ENCODE data around the gene HYOU1.

Gene HYOU1

DNA sequence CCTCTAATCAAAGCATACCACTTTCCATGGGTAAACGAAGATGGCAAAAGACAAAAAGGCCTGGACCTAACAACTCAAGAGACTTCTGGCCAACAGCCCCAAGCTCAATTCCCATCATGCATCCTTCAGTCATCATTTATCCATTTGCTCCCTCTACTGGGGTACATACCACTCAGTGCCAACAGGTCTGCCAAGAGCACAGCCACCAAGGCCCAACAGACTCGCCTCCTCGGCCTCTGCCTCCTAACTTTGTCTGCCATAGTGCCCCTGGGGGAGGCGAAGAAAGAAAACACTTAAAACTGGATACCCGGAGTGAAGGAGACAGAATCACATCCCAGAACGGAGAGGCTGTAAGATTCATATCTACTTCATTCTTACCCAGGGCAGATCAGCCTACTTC is 1.1 kb downstream of the HYOU1 start:
- TF ChIP-seq RARB (CRISPR knock-in tag; IDR thresholded peaks at IDR 0.05) (no peak), OSR1 (CRISPR knock-in tag; IDR thresholded peaks at IDR 0.05) (no peak), BACH2 (CRISPR knock-in tag; IDR thresholded peaks at IDR 0.05; ENCODE audit: borderline replicate concordance) (no peak), ZNF565 (CRISPR knock-in tag; conservative IDR thresholded peaks at IDR 0.05; ENCODE audit: low read depth) (no peak), ZC3H10 (CRISPR knock-in tag; IDR thresholded peaks at IDR 0.05) (no peak), TOX (CRISPR knock-in tag; IDR thresholded peaks at IDR 0.05; ENCODE audit: borderline replicate concordance) (no peak), ZNF70 (CRISPR knock-in tag; IDR thresholded peaks at IDR 0.05) (no peak), TCF4 (CRISPR knock-in tag; IDR thresholded peaks at IDR 0.05; ENCODE audit: borderline replicate concordance) (no peak), ZFP3 (CRISPR knock-in tag; IDR thresholded peaks at IDR 0.05) (no peak), ISL1 (CRISPR knock-in tag; IDR thresholded peaks at IDR 0.05) (no peak), CSDC2 (CRISPR knock-in tag; IDR thresholded peaks at IDR 0.05) (no peak), ESRRG (CRISPR knock-in tag; IDR thresholded peaks at IDR 0.05) (no peak), ZFP30 (CRISPR knock-in tag; IDR thresholded peaks at IDR 0.05) (no peak), GLIS3 (CRISPR knock-in tag; IDR thresholded peaks at IDR 0.05) (no peak), ARNTL (CRISPR knock-in tag; IDR thresholded peaks at IDR 0.05; ENCODE audit: borderline replicate concordance, low read depth) (no peak), ZNF8 (CRISPR knock-in tag; IDR thresholded peaks at IDR 0.05) (no peak)
- TF ChIP-seq, protein P1, sequence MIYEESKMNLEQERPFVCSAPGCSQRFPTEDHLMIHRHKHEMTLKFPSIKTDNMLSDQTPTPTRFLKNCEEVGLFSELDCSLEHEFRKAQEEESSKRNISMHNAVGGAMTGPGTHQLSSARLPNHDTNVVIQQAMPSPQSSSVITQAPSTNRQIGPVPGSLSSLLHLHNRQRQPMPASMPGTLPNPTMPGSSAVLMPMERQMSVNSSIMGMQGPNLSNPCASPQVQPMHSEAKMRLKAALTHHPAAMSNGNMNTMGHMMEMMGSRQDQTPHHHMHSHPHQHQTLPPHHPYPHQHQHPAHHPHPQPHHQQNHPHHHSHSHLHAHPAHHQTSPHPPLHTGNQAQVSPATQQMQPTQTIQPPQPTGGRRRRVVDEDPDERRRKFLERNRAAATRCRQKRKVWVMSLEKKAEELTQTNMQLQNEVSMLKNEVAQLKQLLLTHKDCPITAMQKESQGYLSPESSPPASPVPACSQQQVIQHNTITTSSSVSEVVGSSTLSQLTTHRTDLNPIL (CRISPR knock-in tag; IDR thresholded peaks at IDR 0.05; ENCODE audit: low read depth): no peak
- TF ChIP-seq, protein P2, sequence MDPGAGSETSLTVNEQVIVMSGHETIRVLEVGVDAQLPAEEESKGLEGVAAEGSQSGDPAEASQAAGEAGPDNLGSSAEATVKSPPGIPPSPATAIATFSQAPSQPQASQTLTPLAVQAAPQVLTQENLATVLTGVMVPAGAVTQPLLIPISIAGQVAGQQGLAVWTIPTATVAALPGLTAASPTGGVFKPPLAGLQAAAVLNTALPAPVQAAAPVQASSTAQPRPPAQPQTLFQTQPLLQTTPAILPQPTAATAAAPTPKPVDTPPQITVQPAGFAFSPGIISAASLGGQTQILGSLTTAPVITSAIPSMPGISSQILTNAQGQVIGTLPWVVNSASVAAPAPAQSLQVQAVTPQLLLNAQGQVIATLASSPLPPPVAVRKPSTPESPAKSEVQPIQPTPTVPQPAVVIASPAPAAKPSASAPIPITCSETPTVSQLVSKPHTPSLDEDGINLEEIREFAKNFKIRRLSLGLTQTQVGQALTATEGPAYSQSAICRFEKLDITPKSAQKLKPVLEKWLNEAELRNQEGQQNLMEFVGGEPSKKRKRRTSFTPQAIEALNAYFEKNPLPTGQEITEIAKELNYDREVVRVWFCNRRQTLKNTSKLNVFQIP (CRISPR knock-in tag; IDR thresholded peaks at IDR 0.05; ENCODE audit: borderline replicate concordance, low read depth): no peak
- TF ChIP-seq, protein P3, sequence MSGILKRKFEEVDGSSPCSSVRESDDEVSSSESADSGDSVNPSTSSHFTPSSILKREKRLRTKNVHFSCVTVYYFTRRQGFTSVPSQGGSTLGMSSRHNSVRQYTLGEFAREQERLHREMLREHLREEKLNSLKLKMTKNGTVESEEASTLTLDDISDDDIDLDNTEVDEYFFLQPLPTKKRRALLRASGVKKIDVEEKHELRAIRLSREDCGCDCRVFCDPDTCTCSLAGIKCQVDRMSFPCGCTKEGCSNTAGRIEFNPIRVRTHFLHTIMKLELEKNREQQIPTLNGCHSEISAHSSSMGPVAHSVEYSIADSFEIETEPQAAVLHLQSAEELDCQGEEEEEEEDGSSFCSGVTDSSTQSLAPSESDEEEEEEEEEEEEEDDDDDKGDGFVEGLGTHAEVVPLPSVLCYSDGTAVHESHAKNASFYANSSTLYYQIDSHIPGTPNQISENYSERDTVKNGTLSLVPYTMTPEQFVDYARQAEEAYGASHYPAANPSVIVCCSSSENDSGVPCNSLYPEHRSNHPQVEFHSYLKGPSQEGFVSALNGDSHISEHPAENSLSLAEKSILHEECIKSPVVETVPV (CRISPR knock-in tag; IDR thresholded peaks at IDR 0.05): no peak
- peak; percentile 31 for ATAC-seq

DNA sequence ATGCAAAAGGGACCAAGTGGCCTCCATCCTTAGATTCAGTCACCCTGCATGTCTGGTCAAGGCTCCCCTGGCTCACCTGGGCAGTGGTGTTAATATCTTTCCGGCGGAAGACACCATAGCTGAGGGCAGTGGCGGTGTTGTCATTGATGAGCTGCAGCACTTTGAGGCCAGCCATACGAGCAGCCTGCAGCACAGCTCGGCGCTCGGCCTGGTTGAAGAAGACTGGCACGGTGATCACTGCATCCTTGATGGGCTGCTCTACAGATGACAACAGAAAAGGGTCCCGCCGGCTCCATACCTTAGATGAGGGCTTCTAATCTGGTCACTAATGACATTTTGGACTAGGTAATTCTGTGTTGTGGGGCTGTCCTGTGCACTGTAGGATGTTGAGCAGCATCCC is 2.6 kb downstream of the HYOU1 start:
- TF ChIP-seq, protein P4, sequence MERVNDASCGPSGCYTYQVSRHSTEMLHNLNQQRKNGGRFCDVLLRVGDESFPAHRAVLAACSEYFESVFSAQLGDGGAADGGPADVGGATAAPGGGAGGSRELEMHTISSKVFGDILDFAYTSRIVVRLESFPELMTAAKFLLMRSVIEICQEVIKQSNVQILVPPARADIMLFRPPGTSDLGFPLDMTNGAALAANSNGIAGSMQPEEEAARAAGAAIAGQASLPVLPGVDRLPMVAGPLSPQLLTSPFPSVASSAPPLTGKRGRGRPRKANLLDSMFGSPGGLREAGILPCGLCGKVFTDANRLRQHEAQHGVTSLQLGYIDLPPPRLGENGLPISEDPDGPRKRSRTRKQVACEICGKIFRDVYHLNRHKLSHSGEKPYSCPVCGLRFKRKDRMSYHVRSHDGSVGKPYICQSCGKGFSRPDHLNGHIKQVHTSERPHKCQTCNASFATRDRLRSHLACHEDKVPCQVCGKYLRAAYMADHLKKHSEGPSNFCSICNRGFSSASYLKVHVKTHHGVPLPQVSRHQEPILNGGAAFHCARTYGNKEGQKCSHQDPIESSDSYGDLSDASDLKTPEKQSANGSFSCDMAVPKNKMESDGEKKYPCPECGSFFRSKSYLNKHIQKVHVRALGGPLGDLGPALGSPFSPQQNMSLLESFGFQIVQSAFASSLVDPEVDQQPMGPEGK (CRISPR knock-in tag; IDR thresholded peaks at IDR 0.05; ENCODE audit: borderline replicate concordance): no peak
- TF ChIP-seq, protein P2 (CRISPR knock-in tag; IDR thresholded peaks at IDR 0.05; ENCODE audit: borderline replicate concordance, low read depth): no peak
- TF ChIP-seq TOX (CRISPR knock-in tag; IDR thresholded peaks at IDR 0.05; ENCODE audit: borderline replicate concordance) (no peak), ZNF70 (CRISPR knock-in tag; IDR thresholded peaks at IDR 0.05) (no peak), ESRRG (CRISPR knock-in tag; IDR thresholded peaks at IDR 0.05) (no peak), ISL1 (CRISPR knock-in tag; IDR thresholded peaks at IDR 0.05) (no peak)
- no peak for ATAC-seq

DNA sequence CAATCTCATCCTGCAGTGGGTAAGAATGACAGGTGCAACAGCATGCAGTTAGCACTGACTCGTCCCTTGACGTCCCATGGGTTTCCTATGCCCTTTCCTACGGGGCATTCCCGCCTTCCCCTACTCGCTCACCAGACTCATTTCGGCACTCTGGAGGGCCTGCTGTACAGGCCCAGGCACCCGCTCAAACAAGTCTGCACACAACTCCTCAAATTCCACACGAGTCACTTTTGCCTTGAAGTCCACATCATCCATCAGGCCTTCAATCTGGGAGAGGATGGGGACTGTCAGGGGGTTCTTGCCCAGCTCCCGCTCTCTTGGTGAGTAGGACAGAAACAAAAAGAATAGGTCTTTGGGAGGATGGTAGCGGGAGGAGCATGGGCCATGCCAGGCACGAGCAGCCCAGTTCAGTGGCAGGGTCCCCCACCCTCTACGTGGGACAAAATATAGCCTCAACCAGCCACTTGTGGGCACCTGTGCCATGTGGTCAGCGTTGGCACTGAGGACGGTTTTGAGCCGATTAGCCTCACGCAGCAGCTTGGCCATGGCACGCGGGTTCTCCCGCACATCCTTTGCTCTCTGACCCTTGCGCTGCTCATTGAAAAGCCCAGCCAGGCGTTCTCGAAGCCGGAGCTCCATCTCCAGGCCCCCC is 4.7 kb downstream of the HYOU1 start:
- no peak for ATAC-seq
- no peak for TF ChIP-seq TCF4 (CRISPR knock-in tag; IDR thresholded peaks at IDR 0.05; ENCODE audit: borderline replicate concordance)

Measured in SK-N-SH treated with all-trans-retinoic acid at 6 μM for 48 hours (cell line).